Esophagus muscularis mucosa (tissue), 3 donors: ENCODE results near the gene FOXF2.

Source experiments
- CTCF ChIP-seq, 3 experiments: fragments of 200-600 bp in 2 of 3; fragments of 450-650 bp in 1 of 3; sonication (generic) in 2 of 3; IDR thresholded peaks; one replicate each; pipeline ENCODE4 v1.5.1; 2017 to 2019; ENCODE audit warnings: antibody characterized with exemption in 3 of 3, mild to moderate bottlenecking in 2 of 3, moderate library complexity in 1 of 3
- POLR2A ChIP-seq: fragments of 450-650 bp; IDR thresholded peaks from one replicate; pipeline ENCODE4 v1.6.1; 2017; ENCODE audit warnings: antibody characterized with exemption, moderate library complexity, mild to moderate bottlenecking, low read depth
- POLR2AphosphoS5 ChIP-seq, 2 donors: sonication (generic); formaldehyde crosslinking; IDR thresholded peaks; one replicate each; pipeline ENCODE4 v1.6.1; 2017; ENCODE audit warnings: antibody characterized with exemption in 2 of 2

GRCh38 chr6:1347161-1347560 lies 42.2 kb upstream of the FOXF2 start:
- TF ChIP-seq CTCF (IDR thresholded peaks at IDR 0.05): no peak
- TF ChIP-seq POLR2A: no peak
- TF ChIP-seq POLR2AphosphoS5 (IDR thresholded peaks at IDR 0.05): no peak
